SH-SY5Y (cell line): ENCODE results near the gene COQ9.

Source experiments
- GATA2 ChIP-seq: IDR thresholded peaks from 2 replicates; pipeline ENCODE4 v1.6.1; 2011; ENCODE audit warnings: mild to moderate bottlenecking, low read depth, low read length
- GATA3 ChIP-seq: IDR thresholded peaks from 2 replicates; pipeline ENCODE4 v1.6.1; 2011; ENCODE audit warnings: low read depth, mild to moderate bottlenecking, low read length, moderate library complexity

DNA sequence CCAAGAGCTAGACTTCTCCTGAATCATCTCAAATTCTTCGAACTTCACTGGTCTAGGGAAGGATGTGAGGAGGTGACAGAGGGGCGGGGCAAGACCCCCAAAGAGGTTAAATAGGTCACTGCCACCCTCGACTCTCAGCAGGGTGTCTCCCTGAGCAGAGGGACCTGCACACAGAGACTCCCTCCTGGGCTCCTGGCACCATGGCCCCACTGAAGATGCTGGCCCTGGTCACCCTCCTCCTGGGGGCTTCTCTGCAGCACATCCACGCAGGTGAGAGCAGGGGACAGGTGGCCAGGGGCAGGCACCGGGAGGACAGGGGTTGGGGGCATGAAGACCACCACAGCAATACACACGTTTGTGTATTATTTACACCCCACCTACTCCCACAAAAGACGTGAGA lies 33.5 kb upstream of the COQ9 start:
- TF ChIP-seq GATA3 (no peak), GATA2 (no peak)
